Immature natural killer cell (primary cell): Measurements from ENCODE around the gene ZDBF2. TPM values are rescaled to one million over a fixed set of nuclear protein-coding genes. Genes with fewer than 3 reads are reported as not detected.
"Not testable (repeated sequence)": the region's sequence is repeated elsewhere in the genome, so short reads cannot be mapped to it uniquely, and the experiment has no call there.

Experiments used
- DNase-seq, 3 donors: peaks; one replicate each; pipeline ENCODE4 v3.0.0; 2022; ENCODE audit warnings: mixed read lengths in 1 of 3
- H3K27ac Mint-ChIP-seq, 6 donors: one replicate each; pipeline ENCODE4 v1.8.0; 2020; ENCODE audit warnings: mixed read lengths in 6 of 6, mild to moderate bottlenecking in 5 of 6, inconsistent platforms in 4 of 6, moderate library complexity in 3 of 6
- H3K27me3 Mint-ChIP-seq, 3 donors: one replicate each; pipeline ENCODE4 v1.8.0; 2020 to 2021; ENCODE audit warnings: low read depth in 3 of 3, mild to moderate bottlenecking in 3 of 3, mixed read lengths in 3 of 3, moderate library complexity in 3 of 3, inconsistent platforms in 1 of 3
- H3K36me3 Mint-ChIP-seq, 3 donors: one replicate each; pipeline ENCODE4 v1.8.0; 2020; ENCODE audit warnings: mixed read lengths in 3 of 3, inconsistent platforms in 2 of 3, mild to moderate bottlenecking in 2 of 3
- H3K4me1 Mint-ChIP-seq, 2 donors: one replicate each; pipeline ENCODE4 v1.8.0; 2020; ENCODE audit warnings: inconsistent platforms in 2 of 2, mild to moderate bottlenecking in 2 of 2, mixed read lengths in 2 of 2, moderate library complexity in 1 of 2
- H3K4me3 Mint-ChIP-seq, 5 donors: one replicate each; pipeline ENCODE4 v1.8.0; 2020; ENCODE audit warnings: mild to moderate bottlenecking in 5 of 5, mixed read lengths in 5 of 5, inconsistent platforms in 3 of 5, moderate library complexity in 3 of 5
- H3K9me3 Mint-ChIP-seq, 6 donors: one replicate each; pipeline ENCODE4 v1.8.0; 2020; ENCODE audit warnings: mild to moderate bottlenecking in 6 of 6, mixed read lengths in 6 of 6, inconsistent platforms in 4 of 6, moderate library complexity in 3 of 6
- polyA plus RNA-seq, 3 donors: library from polyadenylated mRNA; unstranded; fragments of 300-500 nt; fragmentation: Illumina TruSeq; gene quantifications; one replicate each; pipeline ENCODE4 v1.2.3, GENCODE V29; 2021

The ZDBF2 gene
- polyA plus RNA-seq, 3 donors from 2014 or later, result 0.04 to 1.3 (median 0.77) TPM

DNA sequence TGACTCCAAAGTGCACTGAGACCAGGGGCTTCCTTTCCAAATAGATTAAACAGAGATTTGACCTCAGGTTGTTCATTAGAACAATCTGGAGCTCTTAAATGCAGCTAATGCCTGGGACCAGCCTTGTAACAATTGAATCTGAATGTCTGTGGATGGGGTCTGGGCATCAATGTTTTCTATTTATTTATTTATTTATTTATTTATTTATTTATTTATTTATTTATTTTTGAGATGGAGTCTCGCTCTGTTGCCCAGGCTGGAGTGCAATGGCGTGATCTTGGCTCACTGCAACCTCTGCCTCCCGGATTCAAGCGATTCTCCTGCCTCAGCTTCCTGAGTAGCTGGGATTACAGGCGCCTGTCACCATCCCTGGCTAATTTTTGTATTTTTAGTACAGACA lies 86.4 kb downstream of the ZDBF2 start:
- not testable (repeated sequence) for H3K36me3 Mint-ChIP-seq, H3K4me1 Mint-ChIP-seq, H3K9me3 Mint-ChIP-seq, DNase-seq, H3K4me3 Mint-ChIP-seq, H3K27ac Mint-ChIP-seq, H3K27me3 Mint-ChIP-seq

DNA sequence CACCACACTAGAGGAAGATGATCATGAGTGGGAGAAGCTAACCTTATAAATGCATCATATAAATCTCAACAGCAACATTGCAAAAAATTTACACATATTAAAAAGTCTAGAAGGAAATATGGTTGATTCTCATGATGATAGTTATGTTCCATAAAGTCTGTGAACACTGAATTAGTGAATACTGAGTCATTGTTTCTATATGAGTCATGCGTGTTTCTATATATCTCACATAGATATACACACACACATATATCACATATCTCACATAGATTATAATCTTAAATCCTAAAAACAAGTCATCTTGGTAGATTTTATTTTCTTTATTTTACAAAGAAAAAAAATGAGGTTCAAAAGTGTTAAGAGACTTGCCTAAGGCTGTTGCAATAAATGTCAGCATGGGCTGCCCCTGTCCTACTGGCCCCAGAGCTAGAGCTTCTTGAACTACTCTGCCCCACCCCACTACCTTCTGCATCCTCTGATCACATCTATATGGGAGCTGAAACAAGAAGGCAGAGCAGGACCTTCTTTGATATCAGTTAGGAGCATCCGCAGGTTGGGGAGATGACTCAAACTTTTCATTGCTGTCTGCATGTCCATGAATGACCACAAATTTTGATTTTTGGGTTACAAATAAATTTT lies 87.1 kb downstream of the ZDBF2 start:
- Mint-ChIP-seq H3K27me3 (peaks cover 0 to 2% (median 1%) of the 10 kb centered on the region in 3 donors), H3K4me1 (no peaks in the 10 kb centered on the region), H3K4me3 (no peak overlapping the region), H3K36me3 (no peaks in the 10 kb centered on the region), H3K27ac (no peak overlapping the region), H3K9me3 (peaks cover 0 to 5% (median 1%) of the 10 kb centered on the region in 6 donors)
- no peak for DNase-seq

Other genes starting within 250 kb of the ZDBF2 start
- gene INO80D, start 188.5 kb upstream of the ZDBF2 start, polyA plus RNA-seq, result 10 to 100 TPM in 1 of 3 donors, 1 to 10 TPM in 2; 6.7 to 13.4 (median 7.7) TPM
- gene NDUFS1, start 115.2 kb upstream of the ZDBF2 start, polyA plus RNA-seq, result 10 to 100 TPM; 30.2 to 43.3 (median 39.7) TPM
- 1,000 to 10,000 TPM in 1 of 3 donors, 100 to 1,000 TPM in 2; 434 to 1,002 (median 456) TPM for gene EEF1B2, start 114.8 kb upstream of the ZDBF2 start, polyA plus RNA-seq
- not detected for gene ADAM23, start 168.9 kb downstream of the ZDBF2 start, polyA plus RNA-seq